Keratinocyte (primary cell): Measurements from ENCODE around the gene NLRP5. TPM values are rescaled to one million over a fixed set of nuclear protein-coding genes. Genes with fewer than 3 reads are reported as not detected.

Experiments used
- DNase-seq: peaks from one replicate; pipeline ENCODE4 v3.0.0-alpha.2; 2011; ENCODE audit warnings: low read depth, missing footprints, low spot score
- FAIRE-seq: peaks from 2 replicates; lab custom pipeline; 2011; peaks lifted over from hg19 to GRCh38; lab: Jason Lieb, UNC
- H2AFZ ChIP-seq: 2 replicates; pipeline ENCODE4 v1.6.0; 2012; ENCODE audit warnings: low read length, control low read depth, inconsistent platforms; ENCODE audit not compliant: control insufficient read depth
- H3K27ac ChIP-seq: 2 replicates; pipeline ENCODE4 v1.5.1; 2011; ENCODE audit warnings: low read length; ENCODE audit not compliant: control insufficient read depth, insufficient read depth
- H3K27me3 ChIP-seq: 3 replicates; pipeline ENCODE4 v1.6.0; 2011; ENCODE audit warnings: low read length; ENCODE audit not compliant: control insufficient read depth, insufficient read depth; ENCODE audit errors: extremely low read depth
- H3K36me3 ChIP-seq, 2 experiments: 2 replicates in 1 of 2; 3 replicates in 1 of 2; pipeline ENCODE4 v1.5.1; 2011; ENCODE audit warnings: low read length in 2 of 2, mild to moderate bottlenecking in 1 of 2; ENCODE audit not compliant: control insufficient read depth in 2 of 2, insufficient read depth in 2 of 2; ENCODE audit errors: extremely low read depth in 1 of 2
- H3K4me1 ChIP-seq: 3 replicates; pipeline ENCODE4 v1.5.1; 2011; ENCODE audit warnings: low read length; ENCODE audit not compliant: control insufficient read depth, insufficient read depth; ENCODE audit errors: extremely low read depth
- H3K4me2 ChIP-seq: 3 replicates; pipeline ENCODE4 v1.6.0; 2011; ENCODE audit warnings: low read depth, low read length; ENCODE audit not compliant: control insufficient read depth, insufficient read depth; ENCODE audit errors: extremely low read depth
- H3K4me3 ChIP-seq, 3 experiments: fragments of 200-600 bp in 1 of 3; sonication (generic) in 1 of 3; 2 replicates in 2 of 3; 3 replicates in 1 of 3; pipeline ENCODE4 v1.5.1; 2011 to 2016; ENCODE audit warnings: low read length in 3 of 3, mild to moderate bottlenecking in 3 of 3, control low read depth in 2 of 3, inconsistent platforms in 1 of 3, low read depth in 1 of 3, mixed read lengths in 1 of 3, mixed run types in 1 of 3, moderate library complexity in 1 of 3; ENCODE audit not compliant: control insufficient read depth in 2 of 3, insufficient read depth in 2 of 3; ENCODE audit errors: extremely low read depth in 1 of 3
- H3K79me2 ChIP-seq: 2 replicates; pipeline ENCODE4 v1.6.0; 2012; ENCODE audit warnings: low read length; ENCODE audit not compliant: control insufficient read depth, insufficient read depth
- H3K9ac ChIP-seq: 3 replicates; pipeline ENCODE4 v1.6.0; 2011; ENCODE audit warnings: low read length; ENCODE audit not compliant: control insufficient read depth, insufficient read depth; ENCODE audit errors: extremely low read depth
- H3K9me1 ChIP-seq: 3 replicates; pipeline ENCODE4 v1.6.0; 2011; ENCODE audit warnings: low read length; ENCODE audit not compliant: control insufficient read depth, insufficient read depth; ENCODE audit errors: extremely low read depth
- H3K9me3 ChIP-seq: 2 replicates; pipeline ENCODE4 v1.5.1; 2012; ENCODE audit warnings: low read depth, low read length; ENCODE audit not compliant: control insufficient read depth
- H4K20me1 ChIP-seq: 3 replicates; pipeline ENCODE4 v1.6.0; 2011; ENCODE audit warnings: low read length; ENCODE audit not compliant: control insufficient read depth, insufficient read depth; ENCODE audit errors: extremely low read depth
- EZH2 ChIP-seq: IDR thresholded peaks from one replicate; pipeline ENCODE4 v1.6.1; 2012; ENCODE audit warnings: inconsistent platforms, mild to moderate bottlenecking, low read length, moderate library complexity
- dilution Hi-C: fragments of 300-500 bp; cut with MboI; formaldehyde crosslinking; loops from one replicate; pipeline ENCODE4 v1.7.0; 2020; ENCODE audit warnings: low sequenced_read_pairs; ENCODE audit not compliant: extremely low pct_ligation_motif_present
- polyA plus RNA-seq, 5 experiments: library from polyadenylated mRNA; depleted of rRNA in 3 of 5; stranded (reverse) in 3 of 5; stranded (forward) in 1 of 5; unstranded in 1 of 5; fragments of >200 nt; gene quantifications; 1 replicate in 1 of 5; 2 replicates in 3 of 5; 3 replicates in 1 of 5; pipeline versions ENCODE4 v1.2.1 to v1.2.3, GENCODE V29; 2011 to 2012; ENCODE audit warnings: missing spikeins in 2 of 5, low read depth in 1 of 5, low replicate concordance in 1 of 5
- TF ChIP-seq, protein P1 (sequence below), 3 experiments: IDR thresholded peaks in 1 of 3; conservative IDR thresholded peaks in 1 of 3; optimal IDR thresholded peaks in 1 of 3; 2 replicates in 2 of 3; 3 replicates in 1 of 3; pipeline versions ENCODE3 to v1.5.1; 2011; ENCODE audit warnings: low read length in 3 of 3, mild to moderate bottlenecking in 3 of 3, moderate library complexity in 2 of 3, control low read depth in 1 of 3, inconsistent platforms in 1 of 3; ENCODE audit not compliant: insufficient read depth in 2 of 3; ENCODE audit errors: extremely low read depth in 1 of 3

Gene NLRP5
- polyA plus RNA-seq, 1 donor (not counting 4 experiments of a cell fraction or from before 2014, with no cell fraction given) = not detected

DNA sequence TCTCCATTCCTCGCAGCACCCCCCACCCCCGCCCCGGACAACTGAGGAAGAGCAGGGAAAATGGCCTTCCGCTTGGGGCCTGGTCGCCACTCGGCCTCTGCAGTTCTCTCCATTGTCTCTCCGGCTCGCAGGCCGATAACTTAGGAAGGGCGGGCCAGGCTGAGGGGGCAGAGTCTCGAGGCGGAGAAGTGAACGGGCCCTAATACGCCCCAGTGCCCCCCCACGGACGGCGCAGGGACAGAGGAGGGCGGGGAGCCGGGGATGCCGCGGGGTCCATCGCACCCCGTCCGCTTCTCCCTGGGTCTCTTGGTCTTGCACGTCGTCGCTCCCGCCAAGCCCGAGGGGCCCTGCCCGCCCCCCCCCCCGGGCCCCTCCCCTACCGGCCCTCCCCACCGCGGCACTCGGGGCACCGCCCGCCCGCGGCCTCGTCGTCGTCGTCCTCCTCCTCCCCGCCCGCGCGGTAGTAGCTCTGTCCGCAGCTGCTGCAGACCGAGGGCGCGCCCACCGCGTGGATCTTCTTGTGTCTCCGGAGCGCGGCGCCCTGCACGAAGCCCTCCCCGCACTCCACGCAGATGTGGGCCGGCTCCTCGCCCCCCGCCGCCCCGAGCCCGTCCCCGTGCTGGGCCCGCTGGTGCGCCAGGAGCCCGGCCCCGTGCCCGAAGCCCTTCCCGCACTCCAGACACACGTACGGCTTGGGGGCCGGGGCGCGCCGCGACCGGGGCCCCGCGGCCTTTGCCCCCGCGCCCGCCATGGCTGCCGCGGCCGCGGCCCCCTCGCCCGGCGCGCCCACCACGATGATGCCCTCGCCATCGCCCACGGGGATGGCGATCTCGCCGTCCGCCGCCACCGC, 101.3 kb downstream of the NLRP5 start:
- no peak overlapping the region for H3K4me2 ChIP-seq
- H3K27ac ChIP-seq = no peak overlapping the region
- H3K4me3 ChIP-seq = no peak overlapping the region
- no peaks in the 10 kb centered on the region for H3K9me1 ChIP-seq
- DNase-seq (no peak), FAIRE-seq (no peak)
- peaks cover 7% of the 10 kb centered on the region for H3K4me1 ChIP-seq
- H3K27me3 ChIP-seq = no peaks in the 10 kb centered on the region
- H3K9me3 ChIP-seq = no peaks in the 10 kb centered on the region
- TF ChIP-seq EZH2 = no peak
- TF ChIP-seq, protein P1, sequence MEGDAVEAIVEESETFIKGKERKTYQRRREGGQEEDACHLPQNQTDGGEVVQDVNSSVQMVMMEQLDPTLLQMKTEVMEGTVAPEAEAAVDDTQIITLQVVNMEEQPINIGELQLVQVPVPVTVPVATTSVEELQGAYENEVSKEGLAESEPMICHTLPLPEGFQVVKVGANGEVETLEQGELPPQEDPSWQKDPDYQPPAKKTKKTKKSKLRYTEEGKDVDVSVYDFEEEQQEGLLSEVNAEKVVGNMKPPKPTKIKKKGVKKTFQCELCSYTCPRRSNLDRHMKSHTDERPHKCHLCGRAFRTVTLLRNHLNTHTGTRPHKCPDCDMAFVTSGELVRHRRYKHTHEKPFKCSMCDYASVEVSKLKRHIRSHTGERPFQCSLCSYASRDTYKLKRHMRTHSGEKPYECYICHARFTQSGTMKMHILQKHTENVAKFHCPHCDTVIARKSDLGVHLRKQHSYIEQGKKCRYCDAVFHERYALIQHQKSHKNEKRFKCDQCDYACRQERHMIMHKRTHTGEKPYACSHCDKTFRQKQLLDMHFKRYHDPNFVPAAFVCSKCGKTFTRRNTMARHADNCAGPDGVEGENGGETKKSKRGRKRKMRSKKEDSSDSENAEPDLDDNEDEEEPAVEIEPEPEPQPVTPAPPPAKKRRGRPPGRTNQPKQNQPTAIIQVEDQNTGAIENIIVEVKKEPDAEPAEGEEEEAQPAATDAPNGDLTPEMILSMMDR (optimal IDR thresholded peaks at IDR 0.05 in 1 of 3, IDR thresholded peaks at IDR 0.05 in 1 of 3, conservative IDR thresholded peaks at IDR 0.05 in 1 of 3; ENCODE audit: extremely low read depth in 1 of 3, insufficient read depth in 2 of 3, low read length in 3 of 3) = no peak
- peaks cover 31% of the 10 kb centered on the region for H4K20me1 ChIP-seq
- dilution Hi-C loops = no loop called here
- no peak overlapping the region for H2AFZ ChIP-seq
- no peak overlapping the region for H3K9ac ChIP-seq
- H3K36me3 ChIP-seq = peaks cover 8 to 11% of the 10 kb centered on the region in 2 experiments
- H3K79me2 ChIP-seq = peaks cover 31% of the 10 kb centered on the region

DNA sequence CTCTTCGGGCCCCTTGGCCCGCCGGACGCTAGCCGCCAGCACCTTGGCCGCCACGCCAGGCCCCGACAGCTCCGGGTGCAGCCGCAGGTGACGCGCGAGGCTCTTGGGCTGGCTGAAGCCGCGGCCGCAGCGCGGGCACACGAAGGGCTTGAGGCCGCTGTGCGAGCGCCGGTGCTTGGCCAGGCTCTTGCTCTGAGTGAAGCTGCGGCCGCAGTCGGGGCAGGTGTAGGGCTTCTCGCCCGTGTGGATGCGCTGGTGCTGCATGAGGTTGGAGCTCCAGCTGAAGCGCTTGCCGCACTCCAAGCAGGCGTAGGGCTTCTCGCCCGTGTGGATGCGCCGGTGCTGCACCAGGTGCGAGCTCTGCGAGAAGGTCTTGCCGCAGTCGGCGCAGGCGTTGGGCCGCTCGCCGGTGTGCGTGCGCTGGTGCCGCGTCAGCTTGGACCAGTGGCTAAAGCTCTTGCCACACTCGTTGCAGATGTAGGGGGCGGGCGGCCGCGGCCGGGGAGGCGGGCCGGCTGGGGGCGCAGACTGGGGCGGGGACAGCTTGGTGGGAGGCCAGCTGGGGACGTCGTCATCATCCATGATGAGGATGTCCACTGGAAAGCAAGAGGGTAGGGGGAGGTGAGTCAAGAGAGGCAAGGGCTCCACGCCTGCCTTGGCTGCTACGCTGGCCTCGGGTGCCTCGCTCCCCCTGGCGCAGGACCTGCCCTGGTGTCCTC, 102.1 kb downstream of the NLRP5 start:
- Histone ChIP-seq H3K36me3 (peaks cover 8 to 11% of the 10 kb centered on the region in 2 experiments), H3K27ac (no peak overlapping the region), H3K9me3 (no peaks in the 10 kb centered on the region), H3K9me1 (no peaks in the 10 kb centered on the region), H2AFZ (no peak overlapping the region), H3K4me2 (no peak overlapping the region), H3K4me3 (no peak overlapping the region), H4K20me1 (peaks cover 31% of the 10 kb centered on the region), H3K9ac (no peak overlapping the region), H3K4me1 (peaks cover 7% of the 10 kb centered on the region), H3K27me3 (no peaks in the 10 kb centered on the region), H3K79me2 (peaks cover 38% of the 10 kb centered on the region)
- dilution Hi-C loops = no loop called here
- FAIRE-seq (no peak), DNase-seq (no peak)
- TF ChIP-seq EZH2 = no peak
- TF ChIP-seq, protein P1 (optimal IDR thresholded peaks at IDR 0.05 in 1 of 3, IDR thresholded peaks at IDR 0.05 in 1 of 3, conservative IDR thresholded peaks at IDR 0.05 in 1 of 3; ENCODE audit: extremely low read depth in 1 of 3, insufficient read depth in 2 of 3, low read length in 3 of 3) = no peak
